Measurements from ENCODE around the gene PRDM16.

The PRDM16 gene

GRCh38 chr1:3429766-3430165, 360.8 kb downstream of the PRDM16 start:
- in situ Hi-C loops (cut with MboI; ENCODE audit: low sequenced_read_pairs, unreplicated experiment) = no loop called here
- TF ChIP-seq, protein P1, sequence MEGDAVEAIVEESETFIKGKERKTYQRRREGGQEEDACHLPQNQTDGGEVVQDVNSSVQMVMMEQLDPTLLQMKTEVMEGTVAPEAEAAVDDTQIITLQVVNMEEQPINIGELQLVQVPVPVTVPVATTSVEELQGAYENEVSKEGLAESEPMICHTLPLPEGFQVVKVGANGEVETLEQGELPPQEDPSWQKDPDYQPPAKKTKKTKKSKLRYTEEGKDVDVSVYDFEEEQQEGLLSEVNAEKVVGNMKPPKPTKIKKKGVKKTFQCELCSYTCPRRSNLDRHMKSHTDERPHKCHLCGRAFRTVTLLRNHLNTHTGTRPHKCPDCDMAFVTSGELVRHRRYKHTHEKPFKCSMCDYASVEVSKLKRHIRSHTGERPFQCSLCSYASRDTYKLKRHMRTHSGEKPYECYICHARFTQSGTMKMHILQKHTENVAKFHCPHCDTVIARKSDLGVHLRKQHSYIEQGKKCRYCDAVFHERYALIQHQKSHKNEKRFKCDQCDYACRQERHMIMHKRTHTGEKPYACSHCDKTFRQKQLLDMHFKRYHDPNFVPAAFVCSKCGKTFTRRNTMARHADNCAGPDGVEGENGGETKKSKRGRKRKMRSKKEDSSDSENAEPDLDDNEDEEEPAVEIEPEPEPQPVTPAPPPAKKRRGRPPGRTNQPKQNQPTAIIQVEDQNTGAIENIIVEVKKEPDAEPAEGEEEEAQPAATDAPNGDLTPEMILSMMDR (IDR thresholded peaks at IDR 0.05; ENCODE audit: borderline replicate concordance, control extremely low read depth, extremely low read depth, insufficient read depth, missing control alignments) = no peak

GRCh38 chr1:3430406-3430805, 361.4 kb downstream of the PRDM16 start:
- no peak for DNase-seq (ENCODE audit: low spot score)
- TF ChIP-seq, protein P1 (IDR thresholded peaks at IDR 0.05; ENCODE audit: borderline replicate concordance, control extremely low read depth, extremely low read depth, insufficient read depth, missing control alignments) = no peak
- in situ Hi-C loops (cut with MboI; ENCODE audit: low sequenced_read_pairs, unreplicated experiment) = no loop called here

More at GRCh38 chr1:3429766-3430165, 360.8 kb downstream of the PRDM16 start:
- no peak for DNase-seq (ENCODE audit: low spot score)

- TF ChIP-seq, protein P1 (IDR thresholded peaks at IDR 0.05; ENCODE audit: borderline replicate concordance, control extremely low read depth, extremely low read depth, insufficient read depth, missing control alignments) = no peak
- in situ Hi-C loops (cut with MboI; ENCODE audit: low sequenced_read_pairs, unreplicated experiment) = no loop called here
- DNase-seq (ENCODE audit: low spot score) = no peak
Observed at GRCh38 chr1:3430820-3431219, 361.8 kb downstream of the PRDM16 start.

DNA sequence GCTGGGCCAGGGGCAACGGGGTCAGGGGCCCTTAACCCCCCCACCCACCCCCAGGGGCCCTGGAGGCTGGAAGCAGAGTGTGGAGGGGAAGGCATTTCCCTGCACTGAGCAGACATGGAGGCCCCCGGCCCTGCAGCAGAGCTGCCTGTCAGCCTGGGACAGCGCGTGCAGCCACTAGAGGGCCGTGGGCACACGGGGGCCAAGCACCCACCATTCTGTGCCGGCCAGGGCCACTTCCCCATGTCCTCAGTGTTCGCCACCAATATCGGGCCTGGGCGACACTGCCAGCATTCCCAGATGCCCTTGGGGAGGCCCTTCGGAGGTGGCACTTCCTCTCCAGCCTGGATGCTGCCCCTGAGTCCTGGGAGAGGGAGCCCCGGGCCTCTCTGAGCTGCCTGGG, 362.3 kb downstream of the PRDM16 start:
- DNase-seq (ENCODE audit: low spot score) = no peak
- TF ChIP-seq, protein P1 (IDR thresholded peaks at IDR 0.05; ENCODE audit: borderline replicate concordance, control extremely low read depth, extremely low read depth, insufficient read depth, missing control alignments) = no peak
- in situ Hi-C loops (cut with MboI; ENCODE audit: low sequenced_read_pairs, unreplicated experiment) = no loop called here

GRCh38 chr1:3431686-3432085, 362.7 kb downstream of the PRDM16 start:
- TF ChIP-seq, protein P1 (IDR thresholded peaks at IDR 0.05; ENCODE audit: borderline replicate concordance, control extremely low read depth, extremely low read depth, insufficient read depth, missing control alignments) = no peak
- in situ Hi-C loops (cut with MboI; ENCODE audit: low sequenced_read_pairs, unreplicated experiment) = no loop called here
- DNase-seq (ENCODE audit: low spot score) = no peak

DNA sequence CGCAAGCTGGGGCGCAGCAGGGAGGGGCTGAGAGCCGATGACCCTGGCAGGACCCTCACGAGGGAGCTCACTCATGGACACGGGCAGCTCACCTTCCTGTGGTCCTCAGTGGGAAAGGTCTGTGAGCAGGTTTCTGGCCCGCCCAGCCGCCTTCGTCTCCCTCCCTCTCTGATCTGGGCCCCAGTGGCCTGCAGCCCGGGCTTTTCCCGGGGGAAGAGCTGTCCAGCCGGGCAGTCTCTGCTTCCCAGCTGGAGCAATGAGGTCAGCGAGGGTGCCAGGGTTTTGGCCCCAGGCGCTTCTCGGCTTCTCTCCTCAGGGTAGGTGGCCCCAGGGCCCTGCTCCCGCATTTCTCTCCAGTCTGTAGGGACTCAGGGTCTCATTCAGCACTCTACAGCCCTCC, 363.3 kb downstream of the PRDM16 start:
- in situ Hi-C loops (cut with MboI; ENCODE audit: low sequenced_read_pairs, unreplicated experiment) = no loop called here
- DNase-seq (ENCODE audit: low spot score) = no peak
- TF ChIP-seq, protein P1 (IDR thresholded peaks at IDR 0.05; ENCODE audit: borderline replicate concordance, control extremely low read depth, extremely low read depth, insufficient read depth, missing control alignments) = no peak

DNA sequence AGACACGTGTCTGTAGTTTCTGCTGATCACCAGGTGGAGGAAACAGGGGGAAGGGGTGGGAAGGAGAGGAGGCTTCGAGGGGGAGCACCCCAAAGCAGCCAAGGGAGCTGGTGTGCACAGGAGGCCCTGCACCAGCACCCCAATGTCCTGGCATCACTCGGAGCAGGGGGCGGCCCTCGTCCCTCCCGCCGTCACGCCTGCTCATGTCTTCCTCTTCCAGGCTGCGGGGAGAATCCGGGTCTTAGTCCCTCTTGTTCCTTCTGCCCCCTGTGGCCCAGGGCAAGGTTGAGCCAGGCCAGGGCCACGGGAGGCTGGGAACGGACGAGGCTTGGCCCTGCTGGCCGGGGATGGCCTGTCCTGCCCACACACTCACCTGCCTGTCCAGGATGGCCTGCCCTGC, 364.1 kb downstream of the PRDM16 start:
- DNase-seq (ENCODE audit: low spot score) = no peak
- TF ChIP-seq, protein P1 (IDR thresholded peaks at IDR 0.05; ENCODE audit: borderline replicate concordance, control extremely low read depth, extremely low read depth, insufficient read depth, missing control alignments) = no peak
- in situ Hi-C loops (cut with MboI; ENCODE audit: low sequenced_read_pairs, unreplicated experiment) = no loop called here
